Activated CD8-positive, alpha-beta memory T cell treated with anti-CD3 and anti-CD28 coated beads for 24 hours (primary cell): ENCODE results near the gene GIPC3.
"Not testable (repeated sequence)": the region's sequence is repeated elsewhere in the genome, so short reads cannot be mapped to it uniquely, and the experiment has no call there.

Experiments used
- DNase-seq: peaks from one replicate; pipeline ENCODE4 v3.0.0-alpha.2; 2020

The GIPC3 gene

DNA sequence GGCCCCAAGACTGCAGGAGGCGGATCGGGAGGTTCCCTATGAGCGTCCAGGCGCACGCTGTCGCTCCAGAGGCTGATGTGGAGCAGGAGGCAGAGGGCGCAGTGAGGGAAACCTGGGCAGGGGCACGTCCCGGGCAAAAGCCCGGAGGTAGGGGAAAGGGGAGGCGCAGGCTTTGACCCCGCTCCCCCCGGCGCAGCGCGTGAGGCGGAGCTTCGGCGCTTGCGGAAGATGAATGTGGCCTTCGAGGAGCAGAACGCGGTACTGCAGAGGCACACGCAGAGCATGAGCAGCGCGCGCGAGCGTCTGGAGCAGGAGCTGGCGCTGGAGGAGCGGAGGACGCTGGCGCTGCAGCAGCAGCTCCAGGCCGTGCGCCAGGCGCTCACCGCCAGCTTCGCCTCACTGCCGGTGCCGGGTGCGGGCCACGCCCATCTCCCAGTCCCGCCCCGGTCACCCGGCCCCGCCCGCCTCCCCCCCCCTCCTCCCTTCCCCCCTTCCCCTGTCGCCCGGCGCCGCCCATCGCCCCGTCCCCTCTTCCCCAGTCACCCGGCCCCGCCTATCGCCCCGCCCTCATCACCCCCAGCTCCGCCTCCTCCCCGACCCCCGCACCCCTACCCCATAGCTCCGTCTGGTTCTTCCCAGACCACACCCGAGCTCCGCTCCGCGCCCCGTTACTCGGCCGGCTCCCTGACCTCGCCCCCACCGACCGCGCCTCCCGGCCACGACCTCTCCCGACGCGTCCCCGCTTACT lies 8.4 kb upstream of the GIPC3 start:
- DNase-seq: no peak

DNA sequence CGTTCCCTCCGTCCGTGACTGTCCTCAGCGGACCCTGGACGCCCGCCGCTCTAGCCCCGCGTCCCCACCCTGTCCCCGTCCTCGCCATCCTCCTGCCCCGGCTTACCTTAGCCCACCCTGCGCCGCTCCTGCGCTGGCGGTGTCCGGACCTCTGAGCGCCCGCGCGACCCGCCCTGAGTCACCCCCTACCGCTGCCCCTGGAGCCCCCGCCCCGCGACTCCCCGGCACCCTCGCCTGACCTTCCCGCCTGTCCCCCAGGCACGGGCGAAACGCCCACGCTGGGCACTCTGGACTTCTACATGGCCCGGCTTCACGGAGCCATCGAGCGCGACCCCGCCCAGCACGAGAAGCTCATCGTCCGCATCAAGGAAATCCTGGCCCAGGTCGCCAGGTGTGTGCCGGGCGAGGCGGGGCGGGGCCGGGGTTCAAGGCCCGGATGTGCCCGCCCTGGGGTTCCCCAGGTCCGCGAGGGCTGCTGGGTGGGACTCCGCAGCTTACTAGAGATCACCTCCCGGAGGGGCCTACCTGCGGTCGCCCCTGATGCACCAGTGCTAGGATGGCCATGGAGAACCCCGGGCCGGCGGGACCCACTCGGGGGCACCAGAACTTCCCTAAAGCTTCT lies 7.4 kb upstream of the GIPC3 start:
- no peak for DNase-seq

DNA sequence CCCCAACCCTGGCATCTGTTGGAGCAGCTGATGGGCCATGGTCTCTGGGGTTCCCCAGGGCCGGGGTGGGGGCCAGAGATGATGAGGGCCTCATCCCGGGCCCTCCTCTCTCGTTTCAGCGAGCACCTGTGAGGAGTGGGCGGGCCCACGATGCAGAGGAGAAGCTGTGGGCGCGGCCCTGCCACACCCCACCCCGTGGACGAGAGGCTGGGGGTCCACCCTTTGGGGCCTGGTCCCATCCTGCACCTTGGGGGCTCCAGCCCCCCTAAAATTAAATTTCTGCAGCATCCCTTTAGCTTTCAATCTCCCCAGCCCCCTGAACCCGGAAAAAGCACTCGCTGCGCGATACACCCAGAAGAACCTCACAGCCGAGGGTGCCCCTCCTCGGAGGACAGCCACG lies 6.9 kb upstream of the GIPC3 start:
- DNase-seq: no peak

DNA sequence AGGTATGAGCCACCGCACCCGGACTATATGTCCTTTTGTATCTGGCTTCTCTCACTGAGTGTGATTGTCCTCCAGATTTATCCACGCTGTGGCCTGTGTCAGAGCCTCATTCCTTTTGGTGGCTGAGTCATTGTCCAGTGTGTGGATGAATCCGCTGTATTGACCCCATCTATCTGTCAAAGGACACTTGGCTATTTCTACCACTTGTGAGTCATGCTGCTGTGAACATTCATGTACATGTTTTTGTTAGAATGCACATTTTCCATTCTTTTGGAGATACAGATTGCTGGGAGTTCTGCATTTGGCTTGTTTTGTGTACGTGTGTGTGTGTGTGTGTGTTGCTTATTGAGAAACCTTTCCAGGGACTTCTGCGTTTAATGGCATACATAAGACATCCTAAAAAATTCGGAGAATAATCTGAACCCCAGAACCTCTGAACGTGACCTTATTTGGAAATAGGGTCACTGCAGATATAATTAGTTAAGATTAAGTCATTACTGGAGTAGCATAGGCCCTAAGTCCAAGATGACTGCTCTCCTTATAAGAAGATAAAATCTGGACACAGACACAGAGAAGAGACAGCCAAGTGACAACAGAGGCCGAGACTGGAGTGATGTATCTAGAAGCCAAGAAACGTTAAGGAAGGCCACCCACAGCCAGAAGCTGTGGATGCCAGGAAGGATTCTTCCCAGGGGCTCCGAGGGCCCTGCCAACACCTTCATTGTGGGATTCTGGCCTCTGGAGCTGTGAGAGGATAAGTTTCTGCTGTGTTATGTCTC lies 4.9 kb upstream of the GIPC3 start:
- DNase-seq: no peak

DNA sequence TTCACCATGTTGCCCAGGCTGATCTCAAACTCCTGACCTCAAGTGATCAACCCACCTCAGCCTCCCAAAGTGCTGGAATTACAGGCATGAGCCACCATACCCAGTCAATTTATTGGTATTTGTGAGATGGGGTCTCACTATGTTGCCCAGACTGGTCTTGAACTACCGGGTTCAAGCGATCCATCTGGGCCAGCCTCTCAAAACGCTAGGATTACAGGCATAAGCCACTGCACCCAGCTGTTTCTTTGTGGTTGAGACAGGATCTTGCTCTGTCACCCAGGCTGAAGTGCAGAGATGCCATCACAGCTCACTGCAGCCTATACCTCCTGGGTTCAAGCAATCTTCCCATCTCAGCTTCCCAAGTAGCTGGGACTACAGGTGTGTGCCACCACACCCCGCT lies 3.5 kb upstream of the GIPC3 start:
- not testable (repeated sequence) for DNase-seq

DNA sequence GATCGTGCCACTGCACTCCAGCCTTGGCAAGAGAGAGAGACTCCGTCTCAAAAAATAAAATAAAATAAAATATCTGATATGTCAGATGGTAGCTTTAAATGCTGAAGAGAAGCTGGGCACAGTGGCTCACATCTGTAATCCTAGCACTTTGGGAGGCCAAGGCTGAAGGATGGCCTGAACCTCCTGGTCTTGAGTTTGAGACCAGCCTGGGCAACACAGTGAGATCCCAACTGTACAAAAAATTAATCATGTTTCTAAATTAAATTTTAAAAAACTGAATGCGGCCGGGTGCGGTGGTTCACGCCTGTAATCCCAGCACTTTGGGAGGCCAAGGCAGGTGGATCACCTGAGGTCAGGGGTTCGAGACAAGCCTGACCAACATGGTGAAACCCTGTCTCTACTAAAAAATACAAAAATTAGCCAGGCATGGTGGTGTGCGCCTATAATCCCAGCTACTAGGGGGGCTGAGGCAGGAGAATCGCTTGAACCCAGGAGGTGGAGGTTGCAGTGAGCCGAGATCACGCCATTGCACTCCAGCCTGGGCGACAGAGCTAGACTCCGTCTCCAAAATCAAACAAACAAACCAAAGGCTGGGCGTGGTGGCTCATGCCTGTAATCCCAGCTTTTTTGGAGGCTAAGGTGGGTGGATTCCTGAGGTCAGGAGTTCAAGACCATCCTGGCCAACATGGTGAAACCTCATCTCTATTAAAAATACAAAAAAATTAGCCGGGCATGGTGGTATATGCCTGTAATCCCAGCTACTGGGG lies 1.1 kb upstream of the GIPC3 start:
- not testable (repeated sequence) for DNase-seq

DNA sequence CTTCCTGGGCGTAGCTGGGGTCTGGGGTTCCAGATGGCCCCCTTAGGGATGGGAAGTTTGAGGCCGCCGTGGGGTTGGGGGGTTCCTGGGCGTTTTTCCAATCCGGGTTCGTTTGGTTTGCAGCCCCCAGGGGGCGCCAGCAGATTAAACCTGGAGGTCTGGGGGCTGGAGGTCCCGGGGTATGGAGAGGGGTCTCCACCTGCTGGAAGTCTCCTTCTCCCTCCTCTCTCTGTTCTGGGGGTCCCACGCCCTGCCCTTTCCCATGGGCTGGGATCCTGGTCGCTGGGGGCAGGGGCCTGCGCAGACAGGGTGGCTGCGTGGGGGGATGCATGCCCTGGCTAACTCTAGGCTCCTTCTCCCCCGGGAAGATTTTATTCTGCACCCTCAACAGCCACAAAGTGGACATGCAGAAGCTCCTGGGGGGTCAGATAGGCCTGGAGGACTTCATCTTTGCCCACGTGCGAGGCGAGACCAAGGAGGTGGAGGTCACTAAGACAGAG lies 899 bp downstream of the GIPC3 start:
- peak; percentile 81 for DNase-seq

DNA sequence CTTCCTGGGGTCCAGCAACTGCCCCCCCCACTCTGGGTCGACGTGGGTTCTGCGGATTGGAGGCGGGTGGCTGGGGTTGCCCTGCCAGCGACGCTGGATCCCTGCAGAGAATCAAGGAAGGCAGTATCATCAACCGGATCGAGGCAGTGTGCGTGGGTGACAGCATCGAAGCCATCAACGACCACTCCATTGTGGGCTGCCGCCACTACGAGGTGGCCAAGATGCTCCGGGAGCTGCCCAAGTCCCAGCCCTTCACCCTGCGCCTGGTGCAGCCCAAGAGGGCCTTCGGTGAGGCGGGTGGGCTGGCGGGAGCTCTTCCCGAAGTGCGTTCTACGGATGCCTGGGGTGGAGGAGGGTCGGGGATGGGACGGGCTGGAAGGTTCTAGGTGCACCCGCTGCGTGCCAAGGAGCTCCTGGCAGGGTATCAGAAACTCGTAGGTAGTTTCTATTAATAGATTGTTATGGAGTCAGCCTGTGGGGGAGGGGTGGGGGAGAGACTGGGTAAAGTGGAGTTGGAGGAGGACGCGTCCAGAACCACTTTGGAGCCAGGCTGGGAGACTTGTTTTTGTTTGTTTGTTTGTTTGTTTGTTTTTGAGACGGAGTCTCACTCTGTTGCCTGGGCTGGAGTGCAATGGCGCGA lies 1.5 kb downstream of the GIPC3 start:
- no peak for DNase-seq

DNA sequence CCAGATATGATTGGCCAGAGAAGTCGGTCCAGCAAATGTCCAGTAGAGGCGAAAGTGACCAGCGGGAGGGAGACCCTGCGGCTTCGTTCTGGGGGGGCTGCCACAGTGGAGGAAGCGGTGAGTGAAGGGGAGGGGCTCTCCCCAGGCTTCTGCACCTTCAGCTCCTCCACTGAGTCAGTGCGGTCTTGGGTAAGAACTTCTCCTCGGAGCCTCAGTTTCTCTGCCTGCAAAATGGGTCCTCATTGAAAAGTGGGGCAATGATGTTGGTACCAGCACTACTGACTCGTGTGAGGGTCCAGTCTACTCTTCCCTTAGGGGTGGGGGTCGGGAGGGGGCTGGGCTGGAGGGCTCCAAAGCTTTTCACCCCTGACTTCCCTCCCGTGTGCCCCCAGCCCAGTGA lies 4.2 kb downstream of the GIPC3 start:
- DNase-seq: no peak

DNA sequence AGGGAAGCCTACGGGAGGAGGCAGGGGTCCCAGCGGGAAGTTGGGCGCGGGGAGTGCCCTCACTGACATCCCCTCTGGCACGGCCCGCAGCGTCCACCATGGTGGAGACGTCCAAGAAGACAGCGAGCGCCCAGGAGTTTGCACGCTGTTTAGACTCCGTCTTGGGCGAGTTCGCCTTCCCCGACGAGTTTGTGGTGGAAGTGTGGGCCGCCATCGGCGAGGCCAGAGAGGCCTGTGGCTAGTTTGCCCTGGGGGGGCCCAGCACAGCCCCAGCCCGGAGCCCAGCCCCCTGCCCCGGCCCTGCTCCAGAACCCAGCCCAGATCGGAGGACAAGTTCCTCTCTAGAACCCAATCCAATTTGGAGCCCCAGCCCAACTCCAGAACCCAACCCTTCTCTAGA lies 4.7 kb downstream of the GIPC3 start:
- no peak for DNase-seq

DNA sequence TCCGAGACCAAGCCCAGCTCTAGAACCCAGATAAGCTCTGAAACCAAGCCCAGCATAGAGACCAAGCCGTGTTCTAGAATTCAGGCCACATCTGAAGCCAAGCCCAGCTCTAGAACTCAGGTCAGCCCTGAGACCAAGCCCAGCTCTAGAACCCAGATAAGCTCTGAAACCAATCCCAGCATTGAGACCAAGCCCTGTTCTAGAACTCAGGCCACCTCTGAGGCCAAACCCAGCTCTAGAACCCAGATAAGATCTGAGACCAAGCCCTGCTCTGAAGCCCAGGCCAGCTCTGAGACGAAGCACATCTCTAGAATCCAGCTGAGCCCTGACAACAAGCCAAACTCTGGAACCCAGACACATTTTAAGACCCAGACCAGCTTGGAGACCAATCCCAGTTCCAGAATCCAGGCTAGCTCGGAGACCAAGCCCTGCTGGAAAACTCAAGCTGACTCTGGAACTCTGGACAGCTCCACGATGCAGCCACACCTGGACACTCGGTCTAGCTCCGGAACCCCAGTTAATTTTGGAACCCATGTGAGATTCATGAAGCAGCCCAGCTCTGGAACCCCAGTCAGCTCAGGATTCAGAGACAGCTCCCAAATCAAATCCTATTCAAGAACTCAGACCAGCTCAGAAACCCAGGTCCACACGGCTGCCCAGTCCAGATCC lies 5.8 kb downstream of the GIPC3 start:
- no peak for DNase-seq

DNA sequence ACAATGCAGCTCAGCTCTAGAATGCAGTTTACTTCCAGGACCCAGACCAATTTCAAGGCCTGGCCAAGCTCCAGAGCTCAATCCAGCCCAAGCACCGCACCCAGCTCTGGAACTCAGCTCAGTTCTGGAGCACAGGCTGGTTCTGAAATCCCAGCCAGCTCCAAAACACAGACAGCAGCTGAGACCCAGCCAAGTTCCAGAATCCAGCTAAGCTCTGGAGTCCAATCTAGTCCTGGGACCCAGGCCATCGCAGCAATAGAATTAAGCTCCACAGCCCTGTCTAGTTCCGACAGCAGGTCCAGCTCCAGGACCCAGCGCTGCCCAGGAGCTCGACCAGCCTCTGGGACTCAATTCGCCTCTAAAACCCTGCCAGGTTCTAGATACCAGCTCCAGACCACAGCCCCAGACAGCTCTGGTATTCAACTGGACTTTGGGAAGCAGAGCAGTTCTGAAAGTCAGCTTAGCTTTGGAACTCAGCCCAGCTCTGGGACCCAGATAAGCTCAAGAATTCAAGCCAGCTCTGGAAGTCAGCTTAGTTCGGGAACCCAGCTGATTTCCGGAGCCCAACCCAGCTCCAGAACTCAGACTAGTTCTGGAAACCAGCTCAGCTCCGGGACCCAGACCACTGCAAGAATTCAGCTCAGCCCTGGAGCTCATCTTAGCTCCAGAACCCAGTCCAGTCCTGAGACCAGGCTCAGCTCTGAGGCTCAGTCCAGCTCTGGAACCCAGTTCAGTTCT lies 6.8 kb downstream of the GIPC3 start:
- DNase-seq: no peak

DNA sequence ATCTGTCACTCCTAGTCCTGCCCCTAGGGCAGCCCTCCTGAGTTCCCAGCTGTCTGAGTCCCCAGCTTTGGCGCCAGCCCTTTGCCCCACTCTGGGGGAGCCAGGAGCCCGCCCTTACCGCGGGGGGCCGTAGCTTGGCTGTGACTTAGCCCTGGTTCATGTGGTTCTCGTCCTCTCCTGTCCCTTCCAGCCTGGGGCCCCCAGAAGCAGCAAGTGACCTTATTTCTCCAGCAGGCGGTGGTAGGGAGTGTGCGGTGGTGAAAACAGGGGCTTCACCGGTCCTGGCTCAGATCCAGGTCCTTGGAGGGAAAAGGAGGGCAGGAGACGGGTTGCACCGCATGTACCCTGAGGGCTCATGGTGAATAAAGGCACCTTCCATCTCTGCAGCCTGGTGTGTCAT lies 7.9 kb downstream of the GIPC3 start:
- no peak for DNase-seq

DNA sequence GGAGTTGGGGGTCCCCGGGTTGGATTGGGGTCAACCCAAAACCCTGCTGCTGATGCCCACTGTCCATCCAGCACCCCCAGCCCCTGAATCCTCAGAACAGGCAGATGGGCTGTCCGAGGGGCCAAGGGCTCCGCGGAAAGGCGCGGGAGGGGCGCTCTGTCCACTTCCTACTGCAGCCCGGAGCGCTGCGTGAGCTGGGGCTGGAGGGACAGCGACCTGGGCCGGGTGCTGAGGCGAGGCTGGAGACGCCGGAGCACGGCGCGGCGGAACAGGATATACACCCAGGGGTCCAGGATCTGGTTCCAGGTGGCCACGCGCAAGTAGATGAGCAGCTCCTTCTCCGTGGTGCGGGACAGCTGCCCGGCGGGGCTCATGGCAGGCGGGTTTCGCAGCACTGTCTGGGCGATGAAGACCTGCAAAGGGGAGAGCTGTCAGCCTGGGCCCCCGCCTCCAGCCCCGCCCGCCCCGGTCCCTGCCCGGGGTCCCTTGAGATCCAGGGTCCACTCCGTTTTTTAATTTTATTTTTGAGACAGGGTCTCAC lies 10.3 kb downstream of the GIPC3 start:
- no peak for DNase-seq

DNA sequence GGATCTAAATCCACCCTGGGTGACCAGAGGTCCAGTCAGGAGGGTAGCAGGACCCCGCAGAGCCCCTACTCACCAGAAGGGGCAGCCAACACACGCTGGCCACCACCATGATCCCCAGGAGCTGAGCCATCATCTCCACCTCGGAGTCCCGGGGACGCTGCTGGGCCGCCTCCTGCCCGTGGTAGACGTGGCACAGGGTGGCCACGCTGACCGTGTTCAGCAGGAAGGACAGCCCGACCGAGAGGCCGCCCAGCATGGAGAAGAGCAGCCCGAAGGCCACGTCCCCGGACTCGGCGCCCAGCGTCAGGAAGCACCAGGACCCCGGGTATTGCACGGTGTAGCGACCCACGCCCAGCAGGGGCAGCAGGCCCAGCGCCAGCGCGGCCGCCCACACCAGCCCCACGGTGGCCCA lies 14.5 kb downstream of the GIPC3 start:
- DNase-seq: no peak

DNA sequence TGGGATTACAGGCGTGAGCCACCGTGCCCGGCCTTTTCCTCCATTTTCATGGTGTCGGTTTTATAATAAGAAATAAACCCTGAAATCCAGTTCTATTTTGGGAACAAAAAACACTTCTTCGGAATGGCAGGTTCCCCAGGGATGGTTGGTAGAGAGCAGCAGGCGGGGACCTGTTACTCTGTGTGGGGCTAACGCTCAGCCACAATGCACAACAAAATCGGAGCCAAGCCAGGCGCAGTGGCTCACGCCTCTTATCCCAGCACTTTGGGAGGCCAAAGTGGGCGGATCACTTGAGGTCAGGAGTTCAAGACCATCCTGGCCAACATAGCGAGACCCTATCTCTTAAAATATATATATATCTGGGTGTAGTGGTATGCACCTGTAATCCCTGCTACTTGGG lies 15.7 kb downstream of the GIPC3 start:
- no peak for DNase-seq

DNA sequence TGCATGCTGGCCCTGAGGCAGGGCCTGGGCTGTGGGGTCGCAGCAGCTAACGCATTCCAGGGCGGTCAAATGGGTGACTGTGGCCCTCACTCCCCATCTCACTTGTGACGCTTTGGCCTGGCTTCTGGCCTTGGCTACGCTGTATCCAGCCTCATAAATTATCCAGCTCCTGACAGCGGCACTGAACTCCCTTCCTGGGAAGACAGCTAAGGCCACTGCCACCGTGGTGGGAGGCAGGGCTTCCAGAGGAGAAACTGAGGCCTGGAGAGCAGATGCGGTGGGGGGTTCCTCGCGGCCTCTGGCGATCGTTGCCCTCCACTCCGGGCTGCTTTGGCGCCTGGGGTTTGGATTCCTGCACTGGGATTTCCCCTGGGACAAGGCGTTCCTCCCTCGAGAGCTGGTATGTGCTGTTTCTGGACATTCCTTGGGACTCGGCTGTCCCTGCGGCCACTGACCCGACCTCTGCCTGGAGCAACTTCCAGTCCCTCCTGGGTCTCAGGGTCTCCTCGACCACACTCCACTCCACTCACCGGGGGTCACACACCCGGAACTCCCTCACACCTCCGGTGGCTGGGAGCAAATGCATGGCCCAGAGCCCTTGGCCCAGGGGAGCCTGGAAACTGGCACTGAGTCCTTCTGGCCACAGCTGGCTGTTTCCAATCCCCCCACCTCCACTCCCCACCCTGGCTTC lies 18.0 kb downstream of the GIPC3 start:
- no peak for DNase-seq

DNA sequence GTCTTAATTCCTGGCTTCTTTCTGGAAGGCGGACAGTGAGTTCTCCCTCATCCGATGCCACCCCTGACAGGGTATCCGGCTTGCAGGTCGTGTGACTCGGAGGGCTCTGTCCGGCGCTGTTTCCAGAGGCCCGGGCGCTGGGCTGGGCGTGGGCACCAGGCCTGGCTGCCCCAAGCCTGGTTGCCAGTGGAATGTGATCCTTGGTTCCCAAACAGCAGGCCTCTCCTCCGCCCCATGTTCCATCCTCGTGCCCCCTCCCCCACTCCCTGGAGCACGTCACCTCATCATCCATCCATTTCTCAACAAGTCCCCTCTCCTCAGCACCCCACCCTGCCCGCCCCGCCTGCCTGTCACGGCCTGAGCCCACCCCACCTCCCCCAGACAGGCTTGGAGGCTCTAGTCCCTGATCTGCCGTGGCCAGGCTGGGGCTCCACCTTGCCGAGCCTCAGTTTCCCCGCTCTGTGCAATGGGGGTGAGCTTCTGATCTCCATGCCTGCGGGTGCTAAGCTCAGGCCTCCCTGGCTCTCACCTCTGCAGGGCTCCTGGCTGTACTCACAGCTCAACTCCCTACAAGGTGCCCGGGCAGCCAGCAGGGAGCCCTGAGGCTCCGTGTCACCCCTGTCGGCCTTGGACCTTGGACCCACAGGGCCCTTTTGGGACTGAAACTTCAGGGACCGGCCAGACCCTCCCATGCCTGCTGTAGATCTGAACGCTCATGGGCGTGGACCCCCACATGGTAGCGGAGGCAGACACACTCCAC lies 19.1 kb downstream of the GIPC3 start:
- peak; percentile 79 for DNase-seq

DNA sequence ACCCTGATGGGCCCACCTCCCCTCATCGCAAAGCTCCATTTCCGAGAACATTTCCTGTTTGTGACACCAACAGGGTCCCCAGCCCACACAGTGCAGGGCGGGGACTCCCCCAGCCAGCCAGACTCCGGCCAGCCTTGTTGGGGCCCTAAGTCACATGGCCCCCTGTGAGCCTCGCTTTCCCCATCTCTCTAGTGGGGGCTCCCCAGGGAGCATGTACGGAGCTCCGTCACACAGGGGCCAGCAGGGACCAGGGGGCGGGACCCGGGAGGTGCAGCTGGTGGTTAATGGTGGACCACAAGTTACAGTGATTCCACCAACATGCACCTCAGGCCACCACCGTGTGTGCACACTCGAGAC lies 19.7 kb downstream of the GIPC3 start:
- DNase-seq: no peak

DNA sequence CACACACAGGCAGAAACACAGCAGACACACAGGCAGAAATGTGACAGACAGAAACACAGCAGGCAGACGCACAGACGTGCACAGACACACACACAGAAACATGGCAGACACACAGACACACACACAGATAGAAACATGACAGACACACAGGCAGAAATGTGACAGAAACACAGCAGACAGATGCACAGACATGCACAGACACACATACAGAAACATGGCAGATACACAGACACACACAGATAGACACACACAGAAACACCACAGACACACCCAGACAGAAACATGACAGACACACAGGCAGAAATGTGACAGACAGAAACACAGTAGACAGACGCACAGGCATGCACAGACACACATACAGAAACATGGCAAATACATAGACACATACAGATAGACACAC lies 20.1 kb downstream of the GIPC3 start:
- no peak for DNase-seq
